Panc1 (cell line): Measurements from ENCODE around the gene IQCC. TPM values are rescaled to one million over a fixed set of nuclear protein-coding genes. Genes with fewer than 3 reads are reported as not detected.

ENCODE experiments used
- ATAC-seq: fragments of 200-7000 bp; cut with Tn5 transposase; 2 replicates; pipeline ENCODE4 v1.9.1; 2020; ENCODE audit warnings: mild to moderate bottlenecking, moderate library complexity
- BruUV-seq: library from RNA; stranded (reverse); fragments of 400-500 nt; replicated peaks from 2 replicates; lab custom pipeline; 2021; lab: Mats Ljungman, UMichigan
- CTCF ChIA-PET: fragments of 300-600 bp; sonication (Branson Sonifier 250); formaldehyde crosslinking; loops from one replicate; lab custom pipeline; 2022; ENCODE audit warnings: antibody characterized with exemption; lab: Charles Lee
- POLR2A ChIA-PET: fragments of 300-600 bp; sonication (Branson Sonifier 250); formaldehyde crosslinking; loops from one replicate; lab custom pipeline; 2022; ENCODE audit warnings: antibody characterized with exemption; lab: Charles Lee
- DNase-seq: peaks from one replicate; pipeline ENCODE4 v3.0.0-alpha.2; 2010; ENCODE audit warnings: low read depth, low spot score
- H3K27ac ChIP-seq: 2 replicates; pipeline ENCODE4 v1.5.1; 2011; ENCODE audit warnings: mild to moderate bottlenecking, low read length, inconsistent platforms
- H3K27me3 ChIP-seq: fragments of 200-500 bp; sonication (Bioruptor generic); 2 replicates; pipeline ENCODE4 v1.6.0; 2014; ENCODE audit warnings: low read length, inconsistent platforms; ENCODE audit not compliant: control insufficient read depth, insufficient read depth
- H3K36me3 ChIP-seq: fragments of 200-500 bp; sonication (Bioruptor generic); 2 replicates; pipeline ENCODE4 v1.5.1; 2014; ENCODE audit warnings: inconsistent platforms, mild to moderate bottlenecking, low read length, moderate library complexity; ENCODE audit not compliant: control insufficient read depth, insufficient read depth
- H3K4me1 ChIP-seq: 2 replicates; pipeline ENCODE4 v1.5.1; 2011; ENCODE audit warnings: inconsistent platforms, mild to moderate bottlenecking, low read length, moderate library complexity; ENCODE audit not compliant: control insufficient read depth, insufficient read depth
- H3K4me3 ChIP-seq, 2 experiments: 2 replicates each; pipeline ENCODE4 v1.5.1; 2011 to 2012; ENCODE audit warnings: low read depth in 2 of 2, low read length in 2 of 2, mild to moderate bottlenecking in 2 of 2, inconsistent platforms in 1 of 2, moderate library complexity in 1 of 2
- H3K9me3 ChIP-seq: fragments of 200-500 bp; sonication (Bioruptor generic); 2 replicates; pipeline ENCODE4 v1.5.1; 2014; ENCODE audit warnings: low read depth, mild to moderate bottlenecking, inconsistent platforms, low read length, moderate library complexity; ENCODE audit not compliant: control insufficient read depth, insufficient read depth
- CTCF ChIP-seq: fragments of 450-650 bp; IDR thresholded peaks from 2 replicates; pipeline ENCODE4 v1.5.1; 2017; ENCODE audit warnings: mild to moderate bottlenecking
- POLR2AphosphoS5 ChIP-seq: IDR thresholded peaks from 2 replicates; pipeline ENCODE4 v1.6.1; 2012; ENCODE audit warnings: mild to moderate bottlenecking, low read depth, low read length, moderate library complexity
- REST ChIP-seq, 2 experiments: IDR thresholded peaks; 2 replicates each; pipeline ENCODE4 v1.6.1; 2011 to 2012; ENCODE audit warnings: low read depth in 2 of 2, control low read depth in 1 of 2, low read length in 1 of 2, mild to moderate bottlenecking in 1 of 2, moderate library complexity in 1 of 2; ENCODE audit not compliant: insufficient read depth in 1 of 2
- SIN3A ChIP-seq: IDR thresholded peaks from 2 replicates; pipeline ENCODE4 v1.6.1; 2012; ENCODE audit warnings: low read depth, mild to moderate bottlenecking, low read length, moderate library complexity, borderline replicate concordance; ENCODE audit not compliant: insufficient read depth
- TCF7L2 ChIP-seq: IDR thresholded peaks from 2 replicates; pipeline ENCODE4 v1.6.1; 2011; ENCODE audit warnings: mild to moderate bottlenecking, low read depth, low read length, inconsistent platforms
- in situ Hi-C: cut with HindIII; loops from 2 replicates; pipeline ENCODE4 v1.10.0; 2016; ENCODE audit warnings: low sequenced_read_pairs, low pct_unique_long_range_greater_than_20kb
- intact Hi-C: fragments of 100-400 bp; cut with micrococcal nuclease; formaldehyde crosslinking; loops from one replicate; pipeline ENCODE4 v1.10.0; 2022; ENCODE audit not compliant: unreplicated experiment
- total RNA-seq: library from RNA; stranded (reverse); gene quantifications from one replicate; pipeline ENCODE4 v1.2.1, GENCODE V29; 2021; ENCODE audit not compliant: unreplicated experiment

The IQCC gene
- total RNA-seq, 1 experiment from 2014 or later = 4.4 TPM

GRCh38 chr1:32239790-32240139, 34.3 kb downstream of the IQCC start:
- Histone ChIP-seq H3K4me3 (peak overlapping the region; percentile 60 to 90), H3K4me1 (peaks cover 12% of the 10 kb centered on the region), H3K27me3 (no peaks in the 10 kb centered on the region), H3K9me3 (no peaks in the 10 kb centered on the region), H3K36me3 (no peaks in the 10 kb centered on the region), H3K27ac (peak overlapping the region; percentile 31; the same call in 1 of the 2 replicates)
- BruUV-seq = no TSS peak
- ChIA-PET CTCF (no interaction called here), POLR2A (interaction anchor here (0.5 kb wide), 1 partner anchor 82 kb away, joined by 3 read pairs; no protein-coding TSS in a partner anchor)
- in situ Hi-C loops (no loop called here), intact Hi-C loops (no loop called here)
- ATAC-seq (no peak), DNase-seq (no peak)
- TF ChIP-seq TCF7L2 (no peak), SIN3A (no peak), CTCF (no peak)

- POLR2A ChIA-PET = interaction anchor here (0.7 to 1.2 kb wide), 4 partner anchors 13 to 486 kb away, joined by 3 to 7 read pairs (median 4); no protein-coding TSS in a partner anchor
- peak overlapping the region; percentile 82 for H3K27ac ChIP-seq
- H3K9me3 ChIP-seq = no peaks in the 10 kb centered on the region
- no TSS peak for BruUV-seq
- CTCF ChIA-PET = interaction anchor here (0.6 to 1.9 kb wide), 4 partner anchors 24 to 76 kb away, joined by 4 to 18 read pairs (median 8); no protein-coding TSS in a partner anchor
- peaks cover 12% of the 10 kb centered on the region for H3K4me1 ChIP-seq
- intact Hi-C loops (no loop called here), in situ Hi-C loops (no loop called here)
- no peaks in the 10 kb centered on the region for H3K27me3 ChIP-seq
- no peaks in the 10 kb centered on the region for H3K36me3 ChIP-seq
- DNase-seq (no peak), ATAC-seq (peak; percentile 76)
- H3K4me3 ChIP-seq = peak overlapping the region; percentile 60 to 90
- TF ChIP-seq CTCF (peak; percentile 72), TCF7L2 (no peak), REST (IDR thresholded peaks at IDR 0.05; ENCODE audit: insufficient read depth in 1 of 2, low read depth in 2 of 2, low read length in 1 of 2) (no peak), POLR2AphosphoS5 (peak; percentile 63; the same call in 1 of the 2 replicates), SIN3A (peak; percentile 74; the same call in 1 of the 2 replicates)
Observed at GRCh38 chr1:32240140-32240951, 34.9 kb downstream of the IQCC start.
